Measurements from ENCODE around the gene ARF3.

Gene ARF3

GRCh38 chr12:48990552-48990951, 33.3 kb upstream of the ARF3 start:
- no peak for DNase-seq
- no peak for ATAC-seq (replicated peaks)
- H3K27me3 Mint-ChIP-seq: peaks cover 59 to 76% of the 10 kb centered on the region in 2 donors
- H3K9me3 Mint-ChIP-seq: no peaks in the 10 kb centered on the region
- H3K4me3 Mint-ChIP-seq: no peak overlapping the region
- H3K27ac Mint-ChIP-seq: no peak overlapping the region
- H3K4me1 Mint-ChIP-seq: peaks cover 17 to 25% of the 10 kb centered on the region in 2 donors
- H3K36me3 Mint-ChIP-seq: no peaks in the 10 kb centered on the region

GRCh38 chr12:48988030-48988649, 30.9 kb upstream of the ARF3 start:
- no peak overlapping the region for H3K27ac Mint-ChIP-seq
- H3K4me3 Mint-ChIP-seq: no peak overlapping the region
- peak; percentile 77 to 78 for ATAC-seq (replicated peaks)
- DNase-seq: peak; percentile 41
- H3K4me1 Mint-ChIP-seq: peaks cover 14 to 27% of the 10 kb centered on the region in 2 donors
- H3K36me3 Mint-ChIP-seq: no peaks in the 10 kb centered on the region
- peaks cover 59 to 61% of the 10 kb centered on the region in 2 donors for H3K27me3 Mint-ChIP-seq
- H3K9me3 Mint-ChIP-seq: no peaks in the 10 kb centered on the region

DNA sequence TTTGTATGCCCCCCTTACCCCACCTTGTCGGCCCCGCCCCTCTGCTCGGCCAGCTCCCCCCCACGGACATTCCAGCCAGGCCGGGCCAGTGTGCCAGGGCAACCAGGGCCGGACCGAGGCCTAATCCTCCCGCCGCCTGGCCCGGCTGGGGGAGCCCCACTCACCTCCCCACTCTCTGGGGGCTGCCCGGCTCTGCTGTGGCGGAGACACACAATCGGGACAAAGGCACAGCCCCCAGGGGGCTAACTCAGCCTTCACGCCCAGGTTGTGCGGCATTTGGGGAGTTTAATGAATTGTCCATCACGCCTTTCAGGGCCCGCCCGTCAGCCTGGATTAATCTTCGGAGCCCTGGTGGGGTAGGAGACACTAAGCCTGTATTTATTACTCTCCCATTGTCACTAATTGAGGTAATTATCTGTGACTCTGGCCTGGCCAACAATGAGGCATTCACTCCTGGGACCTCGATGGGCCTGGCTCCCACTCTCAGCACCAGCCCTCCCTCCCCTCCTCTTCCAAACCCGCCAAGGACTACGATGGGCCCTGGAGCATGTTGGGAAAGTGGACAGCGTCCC, 29.5 kb upstream of the ARF3 start:
- Mint-ChIP-seq H3K4me1 (peaks cover 21 to 32% of the 10 kb centered on the region in 2 donors), H3K27ac (no peak overlapping the region), H3K9me3 (peaks cover 0 to under 1% of the 10 kb centered on the region in 2 donors), H3K27me3 (peaks cover 67 to 69% of the 10 kb centered on the region in 2 donors), H3K4me3 (no peak overlapping the region), H3K36me3 (peaks cover 0 to 6% of the 10 kb centered on the region in 2 donors)
- DNase-seq: no peak
- no peak for ATAC-seq (replicated peaks)

GRCh38 chr12:48985901-48986300, 28.6 kb upstream of the ARF3 start:
- ATAC-seq (replicated peaks): no peak
- peaks cover 71 to 76% of the 10 kb centered on the region in 2 donors for H3K27me3 Mint-ChIP-seq
- H3K4me1 Mint-ChIP-seq: peaks cover 29 to 41% of the 10 kb centered on the region in 2 donors
- peaks cover 0 to 4% of the 10 kb centered on the region in 2 donors for H3K9me3 Mint-ChIP-seq
- H3K36me3 Mint-ChIP-seq: peaks cover 0 to 11% of the 10 kb centered on the region in 2 donors
- H3K4me3 Mint-ChIP-seq: no peak overlapping the region
- DNase-seq: no peak
- no peak overlapping the region for H3K27ac Mint-ChIP-seq

DNA sequence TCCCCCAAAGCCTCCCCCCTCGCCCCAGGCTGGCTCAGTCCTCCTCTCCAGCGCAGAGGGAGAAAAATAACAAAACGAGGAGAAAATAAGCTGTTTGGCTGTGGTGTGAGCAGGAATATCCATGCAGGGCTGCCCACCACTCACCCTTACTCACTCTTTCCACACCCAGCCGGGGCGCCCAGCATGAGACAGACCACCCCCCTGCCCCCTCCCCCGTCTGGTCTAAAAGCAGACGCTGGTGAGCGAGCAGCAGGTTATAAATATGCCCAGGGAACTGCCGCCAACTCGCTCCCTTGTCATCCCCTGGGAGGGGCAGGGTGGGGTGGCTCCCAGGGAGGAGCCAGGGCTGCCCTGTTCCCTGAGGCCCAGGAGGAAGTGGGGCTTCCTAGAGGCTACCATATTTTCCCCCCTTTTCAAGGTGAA, 28.2 kb upstream of the ARF3 start:
- peak in 1 of 2 donors; percentile 8 for ATAC-seq (replicated peaks)
- H3K36me3 Mint-ChIP-seq: peaks cover 0 to 11% of the 10 kb centered on the region in 2 donors
- H3K4me3 Mint-ChIP-seq: no peak overlapping the region
- no peak for DNase-seq
- peaks cover 0 to 4% of the 10 kb centered on the region in 2 donors for H3K9me3 Mint-ChIP-seq
- H3K4me1 Mint-ChIP-seq: peaks cover 31 to 45% of the 10 kb centered on the region in 2 donors
- peaks cover 71 to 76% of the 10 kb centered on the region in 2 donors for H3K27me3 Mint-ChIP-seq
- no peak overlapping the region for H3K27ac Mint-ChIP-seq

DNA sequence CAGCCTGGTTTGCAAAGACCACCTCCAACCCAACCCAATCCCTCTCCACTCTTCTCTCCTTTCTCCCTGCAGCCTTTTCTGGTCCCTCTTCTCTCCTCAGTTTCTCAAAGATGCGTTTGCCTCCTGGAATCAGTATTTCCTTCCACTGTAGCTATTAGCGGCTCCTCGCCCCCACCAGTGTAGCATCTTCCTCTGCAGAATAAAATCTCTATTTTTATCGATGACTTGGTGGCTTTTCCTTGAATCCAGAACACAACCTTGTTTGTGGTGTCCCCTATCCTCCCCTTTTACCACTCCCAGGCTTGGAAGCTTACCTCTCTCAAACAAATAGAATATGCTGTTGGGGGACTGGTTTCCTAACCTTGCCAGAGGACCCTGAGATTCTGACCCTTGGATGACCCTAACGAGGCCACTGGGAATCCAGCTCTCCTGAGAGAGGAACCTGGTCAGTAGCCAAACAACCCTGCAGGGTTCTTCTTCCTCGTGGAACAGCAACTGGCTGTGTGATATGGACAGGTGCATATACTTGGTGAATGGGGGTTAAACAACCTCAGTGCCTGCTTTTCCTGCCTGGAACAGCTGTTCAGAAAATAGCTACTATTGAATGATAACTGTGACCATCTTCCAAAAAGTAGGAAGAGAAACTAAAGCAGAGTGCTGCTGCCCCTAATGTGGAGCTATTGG, 25.3 kb upstream of the ARF3 start:
- peak overlapping the region; percentile 23 to 69 for H3K4me3 Mint-ChIP-seq
- peaks cover 0 to 4% of the 10 kb centered on the region in 2 donors for H3K9me3 Mint-ChIP-seq
- H3K4me1 Mint-ChIP-seq: peaks cover 50 to 66% of the 10 kb centered on the region in 2 donors
- H3K27ac Mint-ChIP-seq: peak overlapping the region; percentile 82
- peaks cover 0 to 11% of the 10 kb centered on the region in 2 donors for H3K36me3 Mint-ChIP-seq
- DNase-seq: no peak
- no peak for ATAC-seq (replicated peaks)
- H3K27me3 Mint-ChIP-seq: peaks cover 70 to 71% of the 10 kb centered on the region in 2 donors

DNA sequence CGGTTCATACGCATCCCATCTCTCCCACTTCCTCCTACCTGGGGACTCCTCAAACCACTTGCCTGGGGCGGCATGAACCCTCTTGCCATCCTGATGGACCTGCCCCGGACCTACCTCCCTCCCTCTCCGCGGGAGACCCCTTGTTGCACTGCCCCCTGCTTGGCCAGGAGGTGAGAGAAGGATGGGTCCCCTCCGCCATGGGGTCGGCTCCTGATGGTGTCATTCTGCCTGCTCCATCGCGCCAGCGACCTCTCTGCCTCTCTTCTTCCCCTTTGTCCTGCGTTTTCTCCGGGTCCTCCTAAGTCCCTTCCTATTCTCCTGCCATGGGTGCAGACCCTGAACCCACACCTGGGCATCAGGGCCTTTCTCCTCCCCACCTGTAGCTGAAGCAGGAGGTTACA, 24.5 kb upstream of the ARF3 start:
- peaks cover 0 to 4% of the 10 kb centered on the region in 2 donors for H3K9me3 Mint-ChIP-seq
- H3K4me3 Mint-ChIP-seq: peak overlapping the region; percentile 69 to 78
- H3K36me3 Mint-ChIP-seq: peaks cover 0 to 11% of the 10 kb centered on the region in 2 donors
- peaks cover 55 to 72% of the 10 kb centered on the region in 2 donors for H3K4me1 Mint-ChIP-seq
- DNase-seq: no peak
- peaks cover 71 to 75% of the 10 kb centered on the region in 2 donors for H3K27me3 Mint-ChIP-seq
- peak overlapping the region; percentile 82 for H3K27ac Mint-ChIP-seq
- ATAC-seq (replicated peaks): no peak

DNA sequence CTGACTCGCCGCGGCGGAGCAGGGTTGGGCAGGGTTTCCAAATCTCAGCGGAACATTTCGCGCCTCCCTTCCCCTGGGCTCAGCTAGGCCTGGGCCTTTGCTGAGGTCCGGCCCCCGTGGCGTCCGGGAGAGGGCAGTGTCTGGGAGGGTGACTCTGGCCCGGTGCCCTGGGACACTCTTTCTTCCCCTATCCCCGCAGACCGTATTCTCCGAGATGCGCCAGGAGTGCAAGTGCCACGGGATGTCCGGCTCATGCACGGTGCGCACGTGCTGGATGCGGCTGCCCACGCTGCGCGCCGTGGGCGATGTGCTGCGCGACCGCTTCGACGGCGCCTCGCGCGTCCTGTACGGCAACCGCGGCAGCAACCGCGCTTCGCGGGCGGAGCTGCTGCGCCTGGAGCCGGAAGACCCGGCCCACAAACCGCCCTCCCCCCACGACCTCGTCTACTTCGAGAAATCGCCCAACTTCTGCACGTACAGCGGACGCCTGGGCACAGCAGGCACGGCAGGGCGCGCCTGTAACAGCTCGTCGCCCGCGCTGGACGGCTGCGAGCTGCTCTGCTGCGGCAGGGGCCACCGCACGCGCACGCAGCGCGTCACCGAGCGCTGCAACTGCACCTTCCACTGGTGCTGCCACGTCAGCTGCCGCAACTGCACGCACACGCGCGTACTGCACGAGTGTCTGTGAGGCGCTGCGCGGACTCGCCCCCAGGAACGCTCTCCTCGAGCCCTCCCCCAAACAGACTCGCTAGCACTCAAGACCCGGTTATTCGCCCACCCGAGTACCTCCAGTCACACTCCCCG, 23.9 kb upstream of the ARF3 start:
- Mint-ChIP-seq H3K4me1 (peaks cover 55 to 68% of the 10 kb centered on the region in 2 donors), H3K27ac (peak overlapping the region; percentile 97), H3K27me3 (peaks cover 71 to 76% of the 10 kb centered on the region in 2 donors), H3K4me3 (peak overlapping the region; percentile 69 to 78), H3K36me3 (peaks cover 0 to 11% of the 10 kb centered on the region in 2 donors), H3K9me3 (peaks cover 0 to 4% of the 10 kb centered on the region in 2 donors)
- DNase-seq (no peak), ATAC-seq (replicated peaks) (no peak)

- peaks cover 69 to 76% of the 10 kb centered on the region in 2 donors for H3K27me3 Mint-ChIP-seq
Measured at GRCh38 chr12:48980389-48980952, 23.2 kb upstream of the ARF3 start.

DNA sequence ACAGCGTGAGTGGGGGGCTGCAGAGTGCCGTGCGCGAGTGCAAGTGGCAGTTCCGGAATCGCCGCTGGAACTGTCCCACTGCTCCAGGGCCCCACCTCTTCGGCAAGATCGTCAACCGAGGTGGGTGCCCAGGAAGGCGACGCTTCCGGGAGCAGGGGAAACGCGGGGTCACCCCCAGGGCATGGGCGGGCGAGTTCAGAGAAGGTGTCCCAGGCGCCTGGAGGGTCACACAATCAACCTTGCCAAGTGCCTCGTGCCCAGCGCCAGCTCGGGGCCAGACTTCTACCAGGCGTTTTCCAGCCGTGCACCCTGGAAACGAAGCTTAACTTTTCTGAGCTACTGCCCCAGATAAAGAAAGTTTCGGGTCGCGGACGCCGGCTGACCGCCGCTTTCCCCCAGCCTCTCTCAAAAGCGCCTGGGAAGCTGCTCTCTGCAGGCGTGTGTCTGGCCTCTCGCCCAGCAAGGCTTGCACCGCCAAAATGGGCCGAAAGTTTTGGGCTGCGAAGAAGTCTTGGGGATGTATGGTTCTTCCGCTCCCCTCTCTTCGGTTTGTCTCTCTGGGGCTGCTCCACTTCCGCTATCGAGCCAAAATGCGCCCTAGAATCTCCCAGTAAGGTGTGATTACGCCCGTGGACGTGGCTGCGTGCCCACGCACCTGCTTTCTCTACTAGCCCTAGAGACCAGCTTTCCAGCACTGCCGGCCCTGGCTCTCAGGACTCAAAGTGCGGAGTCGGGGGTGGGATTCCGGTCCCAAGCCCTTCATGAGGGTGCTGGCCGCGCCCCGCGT, 22.5 kb upstream of the ARF3 start:
- H3K4me3 Mint-ChIP-seq: peak overlapping the region; percentile 69 to 78
- ATAC-seq (replicated peaks) (no peak), DNase-seq (peak; percentile 19)
- peaks cover 0 to 4% of the 10 kb centered on the region in 2 donors for H3K9me3 Mint-ChIP-seq
- H3K27ac Mint-ChIP-seq: peak overlapping the region; percentile 97
- H3K4me1 Mint-ChIP-seq: peaks cover 46 to 55% of the 10 kb centered on the region in 2 donors
- peaks cover 72 to 74% of the 10 kb centered on the region in 2 donors for H3K27me3 Mint-ChIP-seq
- peaks cover 0 to 11% of the 10 kb centered on the region in 2 donors for H3K36me3 Mint-ChIP-seq

More at GRCh38 chr12:48980389-48980952, 23.2 kb upstream of the ARF3 start:
- Mint-ChIP-seq H3K4me3 (peak overlapping the region; percentile 69 to 78), H3K27ac (peak overlapping the region; percentile 97), H3K36me3 (peaks cover 0 to 11% of the 10 kb centered on the region in 2 donors), H3K4me1 (peaks cover 50 to 61% of the 10 kb centered on the region in 2 donors), H3K9me3 (peaks cover 0 to 4% of the 10 kb centered on the region in 2 donors)
- ATAC-seq (replicated peaks) (no peak), DNase-seq (no peak)

DNA sequence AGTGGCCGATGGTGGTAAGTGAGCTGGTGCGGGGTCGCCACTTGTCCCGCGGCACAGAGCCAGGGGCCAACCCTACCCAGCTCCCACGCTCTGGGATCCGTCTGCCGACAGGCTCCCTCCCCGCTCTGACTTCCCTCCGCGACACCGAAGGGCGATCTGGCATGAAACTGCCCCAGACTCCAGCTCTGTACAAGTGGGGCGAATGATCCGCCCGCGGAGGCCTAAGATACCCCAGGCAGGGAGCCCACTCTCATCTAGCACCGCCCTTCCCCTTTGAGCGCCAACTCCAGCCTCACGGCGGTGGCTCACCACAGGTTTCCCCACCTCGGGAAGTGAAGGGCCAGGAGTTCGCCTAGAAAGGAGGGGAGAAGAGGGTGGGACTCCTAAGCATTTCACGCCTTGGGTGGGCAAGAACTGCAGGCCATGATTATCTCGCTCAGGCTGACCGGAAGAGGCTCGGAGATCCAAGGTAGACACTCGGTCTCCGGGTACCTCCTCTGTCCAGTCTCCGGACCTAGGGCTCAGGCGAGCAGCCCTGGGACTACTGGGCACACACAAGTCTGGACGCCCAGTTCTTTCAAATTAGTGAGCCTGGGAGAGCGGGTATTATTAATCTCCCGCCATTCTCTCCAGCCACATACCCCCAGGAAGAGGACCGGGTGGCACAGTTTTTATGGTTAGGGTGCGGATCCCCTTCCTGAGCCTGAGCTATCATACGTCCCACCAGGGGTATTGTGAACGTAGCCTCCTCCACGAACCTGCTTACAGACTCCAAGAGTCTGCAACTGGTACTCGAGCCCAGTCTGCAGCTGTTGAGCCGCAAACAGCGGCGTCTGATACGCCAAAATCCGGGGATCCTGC, 21.7 kb upstream of the ARF3 start:
- peaks cover 78 to 80% of the 10 kb centered on the region in 2 donors for H3K27me3 Mint-ChIP-seq
- ATAC-seq (replicated peaks) (no peak), DNase-seq (no peak)
- peaks cover 0 to 4% of the 10 kb centered on the region in 2 donors for H3K9me3 Mint-ChIP-seq
- peaks cover 0 to 11% of the 10 kb centered on the region in 2 donors for H3K36me3 Mint-ChIP-seq
- H3K4me1 Mint-ChIP-seq: peaks cover 45 to 53% of the 10 kb centered on the region in 2 donors
- peak overlapping the region; percentile 69 to 78 for H3K4me3 Mint-ChIP-seq
- H3K27ac Mint-ChIP-seq: peak overlapping the region; percentile 84

DNA sequence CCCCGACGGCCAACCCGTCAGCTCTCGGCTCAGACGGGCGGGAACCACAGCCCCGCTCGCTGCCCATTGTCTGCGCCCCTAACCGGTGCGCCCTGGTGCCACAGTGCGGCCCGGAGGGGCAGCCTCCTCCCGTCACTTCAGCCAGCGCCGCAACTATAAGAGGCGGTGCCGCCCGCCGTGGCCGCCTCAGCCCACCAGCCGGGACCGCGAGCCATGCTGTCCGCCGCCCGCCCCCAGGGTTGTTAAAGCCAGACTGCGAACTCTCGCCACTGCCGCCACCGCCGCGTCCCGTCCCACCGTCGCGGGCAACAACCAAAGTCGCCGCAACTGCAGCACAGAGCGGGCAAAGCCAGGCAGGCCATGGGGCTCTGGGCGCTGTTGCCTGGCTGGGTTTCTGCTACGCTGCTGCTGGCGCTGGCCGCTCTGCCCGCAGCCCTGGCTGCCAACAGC, 21.0 kb upstream of the ARF3 start, which contains the start of gene WNT1:
Gene WNT1 (plus strand): TSS at position 32 of the 450 bp plus-strand sequence. CDS start 329 bp downstream, at position 361.
- H3K27ac Mint-ChIP-seq: peak within 1 kb of the TSS; percentile 84
- H3K36me3 Mint-ChIP-seq: peaks cover 0 to 11% of the 10 kb centered on the region in 2 donors
- ATAC-seq (replicated peaks) (peak; percentile 14 to 19), DNase-seq (no peak)
- peaks cover 0 to 4% of the 10 kb centered on the region in 2 donors for H3K9me3 Mint-ChIP-seq
- peak within 1 kb of the TSS; percentile 69 to 78 for H3K4me3 Mint-ChIP-seq
- peaks cover 78 to 86% of the 10 kb centered on the region in 2 donors for H3K27me3 Mint-ChIP-seq
- H3K4me1 Mint-ChIP-seq: peaks cover 48 to 59% of the 10 kb centered on the region in 2 donors
